H1 (cell line): ENCODE data around the gene CREB3L1. TPM values are rescaled to one million over a fixed set of nuclear protein-coding genes. Genes with fewer than 3 reads are reported as not detected.

ENCODE experiments used
- CTCF ChIA-PET: fragments of 300-600 bp; sonication (Branson Sonifier 250); formaldehyde crosslinking; loops from one replicate; lab custom pipeline; 2021; ENCODE audit not compliant: partially characterized antibody; lab: Charles Lee
- POLR2A ChIA-PET: fragments of 300-600 bp; sonication (Branson Sonifier 250); formaldehyde crosslinking; loops from one replicate; lab custom pipeline; 2021; ENCODE audit warnings: inconsistent platforms; ENCODE audit not compliant: partially characterized antibody; lab: Charles Lee
- DNase-seq, 2 experiments: peaks; one replicate each; pipeline versions ENCODE4 v3.0.0 to v3.0.0-alpha.2; 2010 to 2022; ENCODE audit warnings: low spot score in 2 of 2, low read depth in 1 of 2, mixed read lengths in 1 of 2
- FAIRE-seq: peaks from 2 replicates; lab custom pipeline; 2011; peaks lifted over from hg19 to GRCh38; lab: Jason Lieb, UNC
- H2AFZ ChIP-seq: 2 replicates; pipeline ENCODE4 v1.8.1; 2012; ENCODE audit warnings: low read length, inconsistent platforms
- H2AK5ac ChIP-seq: 2 replicates; pipeline ENCODE4 v1.6.1; 2013; ENCODE audit warnings: low read depth, low read length
- H2BK120ac ChIP-seq: replicated peaks from 2 replicates; pipeline ENCODE3; 2013; ENCODE audit warnings: low read depth, low read length, inconsistent platforms
- H2BK12ac ChIP-seq: 2 replicates; pipeline ENCODE4 v1.6.1; 2013; ENCODE audit warnings: low read depth, low read length
- H2BK15ac ChIP-seq: 2 replicates; pipeline ENCODE4 v1.6.1; 2013; ENCODE audit warnings: low read length
- H2BK20ac ChIP-seq: 2 replicates; pipeline ENCODE4 v1.6.1; 2013; ENCODE audit warnings: low read length
- H2BK5ac ChIP-seq: 2 replicates; pipeline ENCODE4 v1.6.1; 2013; ENCODE audit warnings: low read depth, low read length
- H3K14ac ChIP-seq: 2 replicates; pipeline ENCODE4 v1.6.1; 2013; ENCODE audit warnings: inconsistent platforms; ENCODE audit not compliant: insufficient read length
- H3K18ac ChIP-seq: 2 replicates; pipeline ENCODE4 v1.6.1; 2013; ENCODE audit warnings: low read length; ENCODE audit errors: extremely low read depth
- H3K23ac ChIP-seq: 2 replicates; pipeline ENCODE4 v1.6.1; 2013; ENCODE audit warnings: inconsistent platforms; ENCODE audit not compliant: insufficient read length
- H3K23me2 ChIP-seq: 2 replicates; pipeline ENCODE4 v1.6.1; 2013; ENCODE audit warnings: low read depth, low read length
- H3K27ac ChIP-seq: 2 replicates; pipeline ENCODE4 v1.6.1; 2011; ENCODE audit warnings: low read depth, low read length, inconsistent platforms
- H3K27me3 ChIP-seq, 4 experiments: replicated peaks in 1 of 4; 1 replicate in 1 of 4; 2 replicates in 3 of 4; pipeline versions ENCODE4 v1.6.1 to v1.8.1; 2011 to 2013; ENCODE audit warnings: low read length in 3 of 4, mild to moderate bottlenecking in 3 of 4, inconsistent platforms in 2 of 4, mixed read lengths in 2 of 4, moderate library complexity in 1 of 4; ENCODE audit not compliant: control insufficient read depth in 3 of 4, insufficient read depth in 3 of 4; ENCODE audit errors: extremely low read depth in 1 of 4
- H3K36me3 ChIP-seq, 4 experiments: 2 replicates each; pipeline versions ENCODE4 v1.6.1 to v1.8.1; 2011 to 2013; ENCODE audit warnings: mild to moderate bottlenecking in 4 of 4, low read length in 3 of 4, moderate library complexity in 2 of 4, control low read depth in 1 of 4, inconsistent platforms in 1 of 4; ENCODE audit not compliant: insufficient read depth in 4 of 4, control insufficient read depth in 2 of 4
- H3K4ac ChIP-seq: replicated peaks from 2 replicates; pipeline ENCODE3; 2013; ENCODE audit warnings: low read length, low read depth, mixed read lengths, inconsistent platforms; ENCODE audit not compliant: insufficient read length
- H3K4me1 ChIP-seq, 4 experiments: replicated peaks in 1 of 4; 1 replicate in 1 of 4; 2 replicates in 3 of 4; pipeline versions ENCODE4 v1.6.1 to v1.8.1; 2011 to 2013; ENCODE audit warnings: low read length in 3 of 4, inconsistent platforms in 2 of 4, mixed read lengths in 1 of 4; ENCODE audit not compliant: insufficient read depth in 4 of 4, control insufficient read depth in 3 of 4
- H3K4me2 ChIP-seq, 2 experiments: 2 replicates each; pipeline versions ENCODE4 v1.6.1 to v1.8.1; 2011 to 2013; ENCODE audit warnings: low read depth in 2 of 2, low read length in 2 of 2, control low read depth in 1 of 2, inconsistent platforms in 1 of 2, mild to moderate bottlenecking in 1 of 2; ENCODE audit not compliant: insufficient read depth in 1 of 2
- H3K4me3 ChIP-seq, 4 experiments: fragments of 200-600, 300-600 bp in 1 of 4; sonication (generic), shearing (Covaris generic), sonication (Bioruptor Twin) in 1 of 4; 2 replicates each; pipeline versions ENCODE4 v1.5.1 to v1.8.1; 2011 to 2016; ENCODE audit warnings: low read length in 4 of 4, low read depth in 3 of 4, control low read depth in 2 of 4, inconsistent platforms in 2 of 4, mild to moderate bottlenecking in 2 of 4, mixed read lengths in 1 of 4, moderate library complexity in 1 of 4; ENCODE audit not compliant: insufficient read depth in 2 of 4; ENCODE audit errors: extremely low read depth in 1 of 4
- H3K56ac ChIP-seq: replicated peaks from 2 replicates; pipeline ENCODE3; 2013; ENCODE audit warnings: low read depth, mild to moderate bottlenecking, mixed read lengths, low read length, inconsistent platforms; ENCODE audit not compliant: insufficient read length
- H3K79me1 ChIP-seq: 2 replicates; pipeline ENCODE4 v1.6.1; 2013; ENCODE audit warnings: low read depth, low read length, control low read depth
- H3K79me2 ChIP-seq, 2 experiments: 2 replicates each; pipeline versions ENCODE4 v1.6.1 to v1.8.1; 2012 to 2013; ENCODE audit warnings: low read length in 2 of 2, mild to moderate bottlenecking in 2 of 2, inconsistent platforms in 1 of 2; ENCODE audit not compliant: insufficient read depth in 2 of 2, control insufficient read depth in 1 of 2
- H3K9ac ChIP-seq, 4 experiments: replicated peaks in 1 of 4; 1 replicate in 1 of 4; 2 replicates in 3 of 4; pipeline versions ENCODE4 v1.6.1 to v1.8.1; 2011 to 2013; ENCODE audit warnings: low read depth in 3 of 4, low read length in 3 of 4, control low read depth in 2 of 4, mild to moderate bottlenecking in 2 of 4, moderate library complexity in 2 of 4, inconsistent platforms in 1 of 4; ENCODE audit errors: extremely low read depth in 1 of 4
- H3K9me3 ChIP-seq, 2 experiments: 2 replicates each; pipeline versions ENCODE4 v1.6.1 to v1.8.1; 2012 to 2013; ENCODE audit warnings: mild to moderate bottlenecking in 2 of 2, moderate library complexity in 2 of 2, control low read depth in 1 of 2, inconsistent platforms in 1 of 2, low read depth in 1 of 2, low read length in 1 of 2, mixed read lengths in 1 of 2; ENCODE audit not compliant: insufficient read depth in 2 of 2
- H4K20me1 ChIP-seq, 2 experiments: replicated peaks in 1 of 2; 2 replicates each; pipeline versions ENCODE3 to v1.8.1; 2011 to 2013; ENCODE audit warnings: inconsistent platforms in 2 of 2, low read length in 2 of 2, mild to moderate bottlenecking in 1 of 2; ENCODE audit not compliant: insufficient read depth in 2 of 2, control insufficient read depth in 1 of 2
- H4K5ac ChIP-seq: 2 replicates; pipeline ENCODE4 v1.6.1; 2013; ENCODE audit warnings: low read length, low read depth, mixed read lengths, inconsistent platforms; ENCODE audit not compliant: insufficient read length
- H4K8ac ChIP-seq: 2 replicates; pipeline ENCODE4 v1.8.0; 2013; ENCODE audit warnings: mild to moderate bottlenecking, moderate library complexity, low read length, inconsistent platforms; ENCODE audit not compliant: insufficient read depth; ENCODE audit errors: extremely low read depth
- H4K91ac ChIP-seq: replicated peaks from 2 replicates; pipeline ENCODE3; 2013; ENCODE audit warnings: low read length, mixed read lengths, inconsistent platforms; ENCODE audit not compliant: insufficient read length
- CBX5 ChIP-seq: fragments of 300-800, 300-1000 bp; sonication (generic); IDR thresholded peaks from 2 replicates; pipeline ENCODE4 v1.7.1; 2016; ENCODE audit warnings: antibody characterized with exemption, low read length, low read depth
- CBX8 ChIP-seq: fragments of 300-800, 300-1000 bp; sonication (generic); IDR thresholded peaks from 2 replicates; pipeline ENCODE4 v1.7.1; 2016; ENCODE audit warnings: low read depth, low read length, borderline replicate concordance
- JUND ChIP-seq: IDR thresholded peaks from 2 replicates; pipeline ENCODE4 v1.6.1; 2011; ENCODE audit warnings: mild to moderate bottlenecking, improper control_type of control experiment, low read length
- KDM1A ChIP-seq: fragments of 200-600, 300-600 bp; sonication (generic); IDR thresholded peaks from 2 replicates; pipeline ENCODE4 v1.7.1; 2016; ENCODE audit warnings: mild to moderate bottlenecking, low read length, borderline replicate concordance
- NRF1 ChIP-seq: IDR thresholded peaks from 2 replicates; pipeline ENCODE4 v1.6.1; 2011; ENCODE audit warnings: mild to moderate bottlenecking, low read depth, low read length, improper control_type of control experiment
- POU5F1 ChIP-seq: IDR thresholded peaks from 2 replicates; pipeline ENCODE4 v1.6.1; 2011; ENCODE audit warnings: low read depth, mild to moderate bottlenecking, low read length, moderate library complexity
- RFX5 ChIP-seq: IDR thresholded peaks from 2 replicates; pipeline ENCODE4 v1.6.1; 2011; ENCODE audit warnings: low read depth, low read length, improper control_type of control experiment, borderline replicate concordance
- SP4 ChIP-seq: IDR thresholded peaks from 2 replicates; pipeline ENCODE4 v1.6.1; 2012; ENCODE audit warnings: low read length, inconsistent platforms
- SRF ChIP-seq: IDR thresholded peaks from 2 replicates; pipeline ENCODE4 v1.6.1; 2011; ENCODE audit warnings: mild to moderate bottlenecking, low read depth, low read length, moderate library complexity
- TAF7 ChIP-seq: optimal IDR thresholded peaks from 2 replicates; pipeline ENCODE3; 2011; ENCODE audit warnings: low read depth, mild to moderate bottlenecking, inconsistent platforms, low read length, moderate library complexity, borderline replicate concordance
- TBP ChIP-seq: IDR thresholded peaks from 2 replicates; pipeline ENCODE4 v1.6.1; 2011; ENCODE audit warnings: low read depth, low read length, improper control_type of control experiment
- WGBS, 2 experiments: shearing (Covaris generic) in 1 of 2; methylation state at CpG; one replicate each; pipeline versions ENCODE4 v1.1.6 to v1.1.7; 2013 to 2015; ENCODE audit warnings: low lambda C conversion rate in 2 of 2, mixed read lengths in 2 of 2, inconsistent platforms in 1 of 2, low coverage in 1 of 2, missing lambda C conversion rate in 1 of 2; ENCODE audit not compliant: insufficient replicate concordance in 2 of 2, insufficient coverage in 1 of 2, insufficient read length in 1 of 2; ENCODE audit errors: extremely low coverage in 1 of 2, missing lambda C conversion rate in 1 of 2; 5-methylcytosine and 5-hydroxymethylcytosine counted together
- polyA plus RNA-seq, 7 experiments: library from polyadenylated mRNA; depleted of rRNA in 3 of 7; stranded (reverse) in 5 of 7; unstranded in 2 of 7; fragments of >200 nt in 5 of 7; fragments of 200-250 nt in 2 of 7; gene quantifications; 1 replicate in 5 of 7; 2 replicates in 1 of 7; 4 replicates in 1 of 7; pipeline versions ENCODE4 v1.2.1 to v1.2.3, GENCODE V29; 2011 to 2013; ENCODE audit warnings: missing spikeins in 2 of 7, mixed read lengths in 2 of 7
- total RNA-seq: library from RNA; stranded (reverse); fragmentation: NEBNext Ultra II Directional; extraction: Animal tissue kit (Norgen Biotek cat#: 25700); gene quantifications from 2 replicates; pipeline ENCODE4 v1.2.1, GENCODE V29; 2021
- TF ChIP-seq, protein P1 (sequence below): IDR thresholded peaks from 2 replicates; pipeline ENCODE4 v1.6.1; 2011; ENCODE audit warnings: low read length, improper control_type of control experiment

Gene CREB3L1
- total and polyA plus RNA-seq, 2 of the 8 experiments (the other 6 are each of a cell fraction or from before 2014, with no cell fraction given): 4.1 to 12.7 TPM

DNA sequence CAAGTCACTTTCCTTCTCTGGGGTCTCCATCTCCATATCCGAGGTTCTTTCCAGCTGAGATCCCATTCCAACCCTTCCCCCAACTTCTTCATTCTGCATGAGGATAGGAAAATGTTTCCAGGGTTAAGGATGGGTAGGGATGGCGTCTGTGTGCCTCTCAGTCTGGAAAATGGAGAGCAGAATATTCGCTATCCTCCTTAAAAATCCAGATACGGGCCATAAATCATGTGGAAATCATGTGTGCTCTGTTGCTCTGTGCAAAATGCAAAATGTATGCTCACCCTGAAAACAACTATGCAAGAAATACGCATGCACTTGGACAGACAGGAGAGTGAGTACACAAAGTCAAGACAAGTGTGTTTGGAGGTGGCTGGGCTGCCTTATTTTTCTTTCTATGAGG is 3.2 kb downstream of the CREB3L1 start:
- H4K8ac ChIP-seq: no peak overlapping the region

More for the DNA sequence above, 3.2 kb downstream of the CREB3L1 start:
- DNase-seq (no peak), FAIRE-seq (no peak)
- Histone ChIP-seq H3K23ac (no peak overlapping the region), H2BK20ac (no peak overlapping the region), H4K20me1 (no peaks in the 10 kb centered on the region), H3K18ac (no peak overlapping the region), H3K14ac (no peak overlapping the region), H2BK15ac (no peak overlapping the region; the same call in 1 of the 2 replicates), H3K79me2 (no peaks in the 10 kb centered on the region; a peak in 1 of 4 replicates), H2BK120ac (peak overlapping the region; percentile 51), H3K27me3 (no peaks in the 10 kb centered on the region), H3K9ac (no peak overlapping the region), H4K91ac (peak overlapping the region; percentile 76), H3K36me3 (no peaks in the 10 kb centered on the region; a peak in 1 of 8 replicates), H2AK5ac (peak overlapping the region; percentile 45; the same call in 1 of the 2 replicates), H3K79me1 (no peaks in the 10 kb centered on the region; the same call in 1 of the 2 replicates), H2BK12ac (0 out of 2 replicates have a peak overlapping the region, but pooled peaks have one; percentile 32), H2BK5ac (peak overlapping the region; percentile 13; the same call in 1 of the 2 replicates), H3K23me2 (peaks cover 6% of the 10 kb centered on the region; the same call in 1 of the 2 replicates), H3K4ac (no peak overlapping the region), H3K27ac (no peak overlapping the region), H3K9me3 (no peaks in the 10 kb centered on the region), H2AFZ (no peak overlapping the region), H3K56ac (no peak overlapping the region), H3K4me2 (peak overlapping the region in 1 of 2 experiments; percentile 50; a peak in 1 of 4 replicates), H3K4me1 (peaks cover 18 to 32% (median 24%) of the 10 kb centered on the region in 4 experiments; a peak in 6 of 7 replicates), H3K4me3 (no peak overlapping the region), H4K5ac (no peak overlapping the region)
- POLR2A ChIA-PET: interaction anchor here (1.0 to 5.4 kb wide), 4 partner anchors 9 to 52 kb away, joined by 3 to 43 read pairs (median 7); no protein-coding TSS in a partner anchor
- 82% methylated on average over 5 of the region's 5 CpGs; no CpG with 5 or more reads in 1 of the 2 experiments for WGBS, 2 experiments
- CTCF ChIA-PET: interaction anchor here (0.9 to 7.9 kb wide), 4 partner anchors 9 to 31 kb away, joined by 3 to 224 read pairs (median 79); no protein-coding TSS in a partner anchor
- TF ChIP-seq SRF (no peak), NRF1 (no peak), RFX5 (no peak), KDM1A (no peak), SP4 (no peak), TAF7 (no peak), CBX8 (no peak), TBP (no peak), CBX5 (no peak), POU5F1 (no peak), JUND (no peak)
- TF ChIP-seq, protein P1, sequence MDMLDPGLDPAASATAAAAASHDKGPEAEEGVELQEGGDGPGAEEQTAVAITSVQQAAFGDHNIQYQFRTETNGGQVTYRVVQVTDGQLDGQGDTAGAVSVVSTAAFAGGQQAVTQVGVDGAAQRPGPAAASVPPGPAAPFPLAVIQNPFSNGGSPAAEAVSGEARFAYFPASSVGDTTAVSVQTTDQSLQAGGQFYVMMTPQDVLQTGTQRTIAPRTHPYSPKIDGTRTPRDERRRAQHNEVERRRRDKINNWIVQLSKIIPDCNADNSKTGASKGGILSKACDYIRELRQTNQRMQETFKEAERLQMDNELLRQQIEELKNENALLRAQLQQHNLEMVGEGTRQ: no peak
